AG04450 (cell line): Measurements from ENCODE around the gene LETM1. TPM values are rescaled to one million over a fixed set of nuclear protein-coding genes. Genes with fewer than 3 reads are reported as not detected.

Source experiments
- CTCF ChIA-PET: fragments of 300-600, 350-600 bp; formaldehyde crosslinking; extraction: SDS; loops from one replicate; lab custom pipeline; 2022; ENCODE audit warnings: antibody characterized with exemption, inconsistent platforms; lab: Charles Lee
- POLR2A ChIA-PET: fragments of 350-600 bp; formaldehyde crosslinking; extraction: SDS; loops from one replicate; lab custom pipeline; 2021; ENCODE audit warnings: antibody characterized with exemption, inconsistent platforms; lab: Yijun Ruan, JAX
- DNase-seq: peaks from one replicate; pipeline ENCODE4 v3.0.0-alpha.2; 2011; ENCODE audit warnings: low read depth, low spot score
- H3K27ac ChIP-seq: one replicate; pipeline ENCODE4 v1.5.1; 2012; ENCODE audit warnings: low read depth, low read length, control low read depth
- H3K27me3 ChIP-seq: one replicate; pipeline ENCODE4 v1.6.0; 2012; ENCODE audit warnings: low read length; ENCODE audit not compliant: control insufficient read depth, insufficient read depth
- H3K4me3 ChIP-seq: 2 replicates; pipeline ENCODE4 v1.5.1; 2011; ENCODE audit warnings: mild to moderate bottlenecking, low read depth, low read length, control low read depth
- H3K9me3 ChIP-seq: 2 replicates; pipeline ENCODE4 v1.5.1; 2012; ENCODE audit warnings: low read length; ENCODE audit not compliant: control insufficient read depth, insufficient read depth
- polyA plus RNA-seq: library from polyadenylated mRNA; depleted of rRNA; stranded (reverse); fragments of >200 nt; gene quantifications from 2 replicates; pipeline ENCODE4 v1.2.3, GENCODE V29; 2011
- TF ChIP-seq, protein P1 (sequence below): IDR thresholded peaks from 2 replicates; pipeline ENCODE4 v1.5.1; 2011; ENCODE audit warnings: low read depth, low read length, control low read depth, inconsistent platforms

The LETM1 gene
- polyA plus RNA-seq, 1 experiment, result 11.9 TPM

DNA sequence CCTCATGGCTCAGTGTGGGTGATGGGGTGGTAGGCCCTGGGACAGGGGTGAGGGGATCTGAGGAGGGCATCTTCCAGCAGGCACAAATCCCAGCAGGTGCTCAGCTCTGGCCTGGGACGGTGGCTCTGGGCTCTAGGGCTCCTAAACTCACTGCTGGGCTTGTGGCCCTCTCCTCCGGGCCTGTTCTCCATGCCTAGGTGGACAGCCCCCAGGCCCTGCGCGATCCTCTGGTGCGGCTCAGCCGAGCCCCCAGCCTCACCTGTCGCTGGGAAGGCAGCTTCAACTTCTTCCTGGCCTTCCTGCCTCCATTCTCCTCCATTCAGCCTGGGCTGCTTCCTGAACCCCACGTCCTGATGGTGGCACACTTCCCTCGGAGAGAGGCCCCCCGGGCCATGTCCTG is 82.2 kb downstream of the LETM1 start:
- Histone ChIP-seq H3K9me3 (no peaks in the 10 kb centered on the region; the same call in 1 of the 2 replicates), H3K4me3 (no peak overlapping the region), H3K27me3 (peaks cover 11% of the 10 kb centered on the region), H3K27ac (no peak overlapping the region)
- CTCF ChIA-PET, result no interaction called here
- POLR2A ChIA-PET, result no interaction called here
- TF ChIP-seq, protein P1, sequence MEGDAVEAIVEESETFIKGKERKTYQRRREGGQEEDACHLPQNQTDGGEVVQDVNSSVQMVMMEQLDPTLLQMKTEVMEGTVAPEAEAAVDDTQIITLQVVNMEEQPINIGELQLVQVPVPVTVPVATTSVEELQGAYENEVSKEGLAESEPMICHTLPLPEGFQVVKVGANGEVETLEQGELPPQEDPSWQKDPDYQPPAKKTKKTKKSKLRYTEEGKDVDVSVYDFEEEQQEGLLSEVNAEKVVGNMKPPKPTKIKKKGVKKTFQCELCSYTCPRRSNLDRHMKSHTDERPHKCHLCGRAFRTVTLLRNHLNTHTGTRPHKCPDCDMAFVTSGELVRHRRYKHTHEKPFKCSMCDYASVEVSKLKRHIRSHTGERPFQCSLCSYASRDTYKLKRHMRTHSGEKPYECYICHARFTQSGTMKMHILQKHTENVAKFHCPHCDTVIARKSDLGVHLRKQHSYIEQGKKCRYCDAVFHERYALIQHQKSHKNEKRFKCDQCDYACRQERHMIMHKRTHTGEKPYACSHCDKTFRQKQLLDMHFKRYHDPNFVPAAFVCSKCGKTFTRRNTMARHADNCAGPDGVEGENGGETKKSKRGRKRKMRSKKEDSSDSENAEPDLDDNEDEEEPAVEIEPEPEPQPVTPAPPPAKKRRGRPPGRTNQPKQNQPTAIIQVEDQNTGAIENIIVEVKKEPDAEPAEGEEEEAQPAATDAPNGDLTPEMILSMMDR, result no peak
- no peak for DNase-seq

DNA sequence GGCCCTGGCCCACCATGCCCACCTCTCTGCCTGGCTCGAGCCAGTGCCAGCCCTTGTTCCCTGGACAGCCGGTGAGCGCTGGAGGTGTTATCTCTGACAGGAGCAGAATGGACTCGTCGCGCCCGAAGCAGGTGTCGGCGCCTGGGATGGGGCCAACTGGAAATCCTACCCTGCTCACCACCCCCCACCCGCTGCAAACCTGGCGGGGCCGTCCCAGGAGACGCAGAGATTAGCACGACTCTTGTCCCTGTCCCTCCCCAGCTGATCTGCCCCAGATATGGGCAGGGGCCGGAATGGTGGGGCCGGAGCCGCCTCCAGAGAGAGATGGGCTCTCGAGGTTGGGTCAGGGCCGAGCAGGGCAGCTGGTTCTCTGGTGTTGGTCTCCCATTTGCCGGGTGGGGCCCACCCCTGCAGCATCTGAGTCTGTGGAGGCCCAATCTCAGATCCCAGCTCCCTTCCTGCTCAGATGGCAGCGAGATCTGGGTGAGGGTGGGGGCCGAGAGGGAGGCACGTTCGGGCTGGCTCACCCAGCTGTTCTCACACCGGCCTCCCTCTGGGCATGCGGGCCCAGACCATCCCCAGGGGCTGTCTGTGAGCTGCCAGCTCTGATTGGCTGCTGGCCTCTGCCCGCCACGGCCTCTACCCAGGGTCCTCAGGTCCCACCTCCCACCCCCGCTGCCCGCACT is 83.0 kb downstream of the LETM1 start:
- TF ChIP-seq, protein P1, result no peak
- Histone ChIP-seq H3K27me3 (peaks cover 11% of the 10 kb centered on the region), H3K27ac (no peak overlapping the region), H3K4me3 (no peak overlapping the region), H3K9me3 (no peaks in the 10 kb centered on the region; the same call in 1 of the 2 replicates)
- ChIA-PET CTCF (interaction anchor here (0.6 to 0.8 kb wide), 2 partner anchors 9 kb away, joined by 3 read pairs; no protein-coding TSS in a partner anchor), POLR2A (no interaction called here)
- DNase-seq, result no peak

DNA sequence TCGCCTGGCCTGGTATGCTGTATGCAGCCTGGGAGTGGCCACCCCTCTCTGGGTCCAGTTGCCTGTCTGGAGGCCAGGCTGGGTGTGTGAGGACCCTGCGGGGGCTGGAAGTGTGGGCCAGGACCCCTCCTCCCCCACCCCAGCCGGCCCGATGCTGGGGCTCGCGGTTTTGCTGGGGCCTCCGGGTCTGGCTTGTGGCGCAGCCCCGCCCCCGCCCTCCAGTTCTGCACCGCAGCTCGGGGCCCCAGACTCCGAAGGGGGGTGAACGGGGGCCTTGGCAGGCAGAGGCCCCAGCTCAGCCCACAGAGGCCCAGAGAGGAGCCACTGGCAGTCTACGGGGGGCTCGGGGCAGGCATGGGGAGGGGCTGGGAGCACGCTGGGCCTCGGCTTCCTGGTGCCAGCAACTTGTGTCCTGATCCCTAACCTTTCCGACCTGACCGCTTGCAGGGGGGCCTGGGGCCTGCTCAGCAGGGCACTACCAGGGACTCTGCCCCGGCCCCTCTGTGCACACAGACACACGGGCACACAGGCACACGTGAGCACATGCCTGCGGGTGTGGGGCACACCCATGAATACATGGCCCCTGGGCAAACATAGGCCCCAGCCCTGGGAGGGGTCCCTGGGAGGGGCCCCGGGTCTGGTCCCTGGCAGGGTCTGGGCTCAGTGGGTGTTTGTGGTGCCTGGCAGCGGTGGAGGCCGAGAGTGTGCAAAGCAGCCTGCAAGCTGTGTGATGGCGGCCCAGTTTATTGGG is 84.2 kb downstream of the LETM1 start:
- Histone ChIP-seq H3K27me3 (peaks cover 6% of the 10 kb centered on the region), H3K9me3 (no peaks in the 10 kb centered on the region; the same call in 1 of the 2 replicates), H3K27ac (no peak overlapping the region), H3K4me3 (no peak overlapping the region)
- CTCF ChIA-PET, result no interaction called here
- DNase-seq, result no peak
- POLR2A ChIA-PET, result no interaction called here
- TF ChIP-seq, protein P1, result no peak

DNA sequence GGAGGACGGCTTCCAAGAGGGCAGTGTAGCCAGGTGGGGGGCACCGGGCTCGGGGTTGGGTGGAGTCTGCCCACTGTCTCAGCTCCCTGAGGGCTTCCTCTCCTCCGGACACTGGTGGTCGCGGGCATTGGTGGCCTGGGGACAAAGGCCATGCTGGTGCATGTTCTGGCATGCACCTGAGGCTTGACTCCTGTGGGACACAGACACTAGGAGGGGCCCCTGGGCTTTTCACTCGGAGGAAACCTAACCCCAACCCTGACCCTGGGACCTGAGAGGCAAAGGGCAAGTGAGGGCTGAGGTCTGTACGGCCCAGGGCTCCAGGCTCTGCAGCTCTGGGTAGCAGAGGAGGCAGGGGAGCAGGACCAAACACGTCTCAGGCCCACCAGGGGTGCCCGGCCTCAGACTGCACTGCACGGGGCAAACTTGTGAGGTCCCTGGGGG is 85.1 kb downstream of the LETM1 start:
- ChIA-PET CTCF (interaction anchor here (0.8 kb wide), 1 partner anchor 39 kb away, joined by 3 read pairs; no protein-coding TSS in a partner anchor), POLR2A (no interaction called here)
- TF ChIP-seq, protein P1, result no peak

More for the DNA sequence above, 85.1 kb downstream of the LETM1 start:
- Histone ChIP-seq H3K4me3 (no peak overlapping the region), H3K9me3 (no peaks in the 10 kb centered on the region; the same call in 1 of the 2 replicates), H3K27me3 (peaks cover 4% of the 10 kb centered on the region), H3K27ac (no peak overlapping the region)
- DNase-seq, result no peak
